Measurements from ENCODE around the gene AURKAIP1. TPM values are rescaled to one million over a fixed set of nuclear protein-coding genes. Genes with fewer than 3 reads are reported as not detected.

The AURKAIP1 gene
- polyA plus RNA-seq, 2 of the 4 experiments (the other 2 are of a cell fraction), result 62.0 to 102 TPM

DNA sequence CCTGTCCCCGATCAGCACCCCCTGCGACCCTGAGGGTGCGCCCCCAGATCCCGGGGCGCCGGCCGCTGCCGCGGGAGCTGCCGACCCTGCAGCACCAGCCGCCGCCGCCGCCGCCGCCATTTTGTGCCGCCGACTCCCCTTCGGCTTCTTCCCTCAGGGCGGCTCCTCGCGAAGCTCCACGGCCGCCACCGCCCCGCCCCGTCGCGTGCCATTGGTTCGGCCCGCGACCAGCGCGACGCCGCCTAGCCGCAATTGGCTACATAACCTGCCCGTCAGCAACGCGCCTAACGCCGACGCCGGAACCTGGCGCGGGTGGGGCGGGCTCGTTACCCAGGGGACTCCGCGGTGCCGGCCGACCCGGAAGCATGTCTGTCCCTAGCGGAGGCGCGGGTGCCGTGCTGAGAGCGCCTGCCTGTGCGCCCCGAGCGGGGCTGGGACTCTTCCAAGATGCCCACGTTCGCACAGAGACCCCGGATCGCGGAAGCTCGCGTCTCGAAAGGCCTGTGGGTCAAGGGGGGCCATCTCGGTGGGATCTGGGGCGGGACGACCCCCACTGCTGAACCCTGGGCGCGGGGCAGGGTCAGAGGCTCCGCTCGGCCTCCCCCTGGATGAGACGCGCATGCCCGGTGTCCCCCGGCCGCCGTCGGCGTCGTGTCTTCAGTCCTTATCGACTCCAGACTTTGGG, 24.3 kb upstream of the AURKAIP1 start, which contains the start of gene CCNL2 (continued):
- TF ChIP-seq CTCF (IDR thresholded peaks at IDR 0.05), result 0 out of 3 replicates have a peak, but pooled peaks have one; percentile 7
- TF ChIP-seq SMC3 (IDR thresholded peaks at IDR 0.05), result no peak

GRCh38 chr1:1398677-1399186, 23.7 kb upstream of the AURKAIP1 start:
- H3K9me3 ChIP-seq, result no peaks in the 10 kb centered on the region
- H3K4me3 ChIP-seq, result peak overlapping the region; percentile 96
- no peak for FAIRE-seq
- H3K4me2 ChIP-seq, result peak overlapping the region; percentile 80
- peak; percentile 1 to 19; a peak in 4 of 6 replicates for ATAC-seq
- H3K4me1 ChIP-seq, result peaks cover 29% of the 10 kb centered on the region
- peak overlapping the region; percentile 93 to 99 for H3K27ac ChIP-seq
- WGBS (ENCODE audit: missing lambda C conversion rate), result 9% methylated on average over 10 of the region's 54 CpGs
- POLR2A ChIA-PET, result interaction anchor here (0.7 to 1.7 kb wide), 11 partner anchors 9 to 107 kb away, joined by 3 to 20 read pairs (median 3); partner anchors contain the start of gene AURKAIP1
- CTCF ChIA-PET, result interaction anchor here (1.0 to 3.6 kb wide), 5 partner anchors 8 to 106 kb away, joined by 3 to 14 read pairs (median 8); no protein-coding TSS in a partner anchor
- DNase-seq (ENCODE audit: low read depth in 1 of 2, low spot score in 1 of 2), result no peak
- peak; percentile 12; the same call in 1 of the 2 replicates for TF ChIP-seq PHF8 (IDR thresholded peaks at IDR 0.05; ENCODE audit: borderline replicate concordance, low read depth)
- no peak for TF ChIP-seq KDM1A (IDR thresholded peaks at IDR 0.05; ENCODE audit: low read depth)

GRCh38 chr1:1397839-1398523, 23.0 kb upstream of the AURKAIP1 start:
- TF ChIP-seq ZFP36 (IDR thresholded peaks at IDR 0.05; ENCODE audit: borderline replicate concordance, partially characterized antibody), result no peak
- TF ChIP-seq RAD21 (conservative IDR thresholded peaks at IDR 0.05 in 1 of 2, IDR thresholded peaks at IDR 0.05 in 1 of 2), result no peak
- no peak for TF ChIP-seq KDM1A (IDR thresholded peaks at IDR 0.05; ENCODE audit: low read depth)
- no peak for TF ChIP-seq ESRRA (IDR thresholded peaks at IDR 0.05; ENCODE audit: borderline replicate concordance, low read length)
- no peak for TF ChIP-seq HES2 (IDR thresholded peaks at IDR 0.05)
- no peak for TF ChIP-seq EHMT2 (IDR thresholded peaks at IDR 0.05; ENCODE audit: low read depth)
- TF ChIP-seq JUN (IDR thresholded peaks at IDR 0.05), result no peak
- TF ChIP-seq HOXB13 (CRISPR knock-in tag; IDR thresholded peaks at IDR 0.05; ENCODE audit: low read depth), result no peak
- WGBS (ENCODE audit: missing lambda C conversion rate), result 56% methylated on average over 12 of the region's 19 CpGs
- no peak for DNase-seq (ENCODE audit: low read depth in 1 of 2, low spot score in 1 of 2)
- Histone ChIP-seq H3K4me1 (peaks cover 29% of the 10 kb centered on the region), H3K9me3 (no peaks in the 10 kb centered on the region), H3K27ac (peak overlapping the region; percentile 93 to 99), H3K4me2 (peak overlapping the region; percentile 80), H3K4me3 (peak overlapping the region; percentile 96)
- ChIA-PET CTCF (interaction anchor here (1.0 to 3.6 kb wide), 3 partner anchors 43 to 107 kb away, joined by 3 to 14 read pairs (median 8); no protein-coding TSS in a partner anchor), POLR2A (no interaction called here)
- no peak for FAIRE-seq
- no peak for ATAC-seq

DNA sequence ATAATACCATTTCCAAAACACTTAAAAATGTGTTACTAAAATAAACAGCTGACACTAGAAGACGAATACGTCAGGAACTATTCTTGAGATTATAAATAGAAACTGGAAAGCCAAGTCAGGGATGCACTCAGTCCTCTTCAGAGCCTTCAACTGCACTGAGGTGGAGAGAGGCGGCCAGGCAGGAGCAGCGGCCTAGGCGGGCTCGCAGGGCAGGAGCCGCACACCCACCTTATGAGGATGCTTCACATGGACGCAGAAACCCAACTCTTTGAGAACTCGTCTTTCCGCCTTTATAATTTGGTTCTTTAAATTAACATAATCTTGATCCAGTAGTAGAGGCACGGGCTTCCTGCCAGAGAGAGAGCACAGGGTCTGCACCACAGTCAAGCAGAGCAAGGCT, 20.2 kb upstream of the AURKAIP1 start:
- ChIA-PET POLR2A (no interaction called here), CTCF (interaction anchor here (0.6 to 1.9 kb wide), 5 partner anchors 23 to 274 kb away, joined by 4 to 5 read pairs (median 4); no protein-coding TSS in a partner anchor)
- no peak for FAIRE-seq
- no peak for DNase-seq (ENCODE audit: low read depth in 1 of 2, low spot score in 1 of 2)
- 94% methylated on average over 11 of the region's 11 CpGs for whole genome bisulfite sequencing (ENCODE audit: missing lambda C conversion rate)
- H3K4me1 ChIP-seq, result peaks cover 8% of the 10 kb centered on the region
- ATAC-seq, result no peak
- no peak for TF ChIP-seq CHD4 (IDR thresholded peaks at IDR 0.05; ENCODE audit: borderline replicate concordance)
- TF ChIP-seq JUNB (IDR thresholded peaks at IDR 0.05), result no peak
- TF ChIP-seq EP300 (IDR thresholded peaks at IDR 0.05), result no peak
- TF ChIP-seq FOSB (CRISPR knock-in tag; IDR thresholded peaks at IDR 0.05), result no peak
- no peak for TF ChIP-seq RNF2 (IDR thresholded peaks at IDR 0.05; ENCODE audit: borderline replicate concordance, low read depth)
- no peak for TF ChIP-seq ZNF302 (CRISPR knock-in tag; IDR thresholded peaks at IDR 0.05)
- no peak for TF ChIP-seq HDAC2 (IDR thresholded peaks at IDR 0.05)
- no peak for TF ChIP-seq EHF (CRISPR knock-in tag; IDR thresholded peaks at IDR 0.05)
- no peak for TF ChIP-seq KDM5A (IDR thresholded peaks at IDR 0.05)
- TF ChIP-seq MAX (IDR thresholded peaks at IDR 0.05), result no peak
- no peak for TF ChIP-seq ATOH8 (CRISPR knock-in tag; IDR thresholded peaks at IDR 0.05; ENCODE audit: low read depth)
- no peak for TF ChIP-seq CEBPB (IDR thresholded peaks at IDR 0.05)
- TF ChIP-seq MAFK (IDR thresholded peaks at IDR 0.05; ENCODE audit: partially characterized antibody), result no peak
- TF ChIP-seq HEYL (CRISPR knock-in tag; IDR thresholded peaks at IDR 0.05), result no peak
- TF ChIP-seq ZC3H11A (IDR thresholded peaks at IDR 0.05), result no peak
- TF ChIP-seq ESRRA (IDR thresholded peaks at IDR 0.05; ENCODE audit: borderline replicate concordance, low read length), result no peak
- no peak for TF ChIP-seq BHLHE40 (IDR thresholded peaks at IDR 0.05; ENCODE audit: low read depth, low read length)
- H3K4me3 ChIP-seq, result no peak overlapping the region
- H3K27ac ChIP-seq, result no peak overlapping the region
- H3K4me2 ChIP-seq, result no peak overlapping the region
- no peaks in the 10 kb centered on the region for H3K9me3 ChIP-seq
